Activated CD4-positive, CD25-positive, alpha-beta regulatory T cell treated with anti-CD3 and anti-CD28 coated beads, Interleukin-2, amount 50 U/mL, for 24 hours (primary cell): Measurements from ENCODE around the gene KCNH2.
A peak's percentile ranks its signal among the peaks of the same experiment; 100 is the strongest.

Experiments used
- ATAC-seq, 2 donors: fragments of 150-1000 bp; cut with Tn5 transposase; one replicate each; pipeline ENCODE4 v1.10.0; 2021; ENCODE audit warnings: mild to moderate bottlenecking in 1 of 2, moderate library complexity in 1 of 2

Gene KCNH2

DNA sequence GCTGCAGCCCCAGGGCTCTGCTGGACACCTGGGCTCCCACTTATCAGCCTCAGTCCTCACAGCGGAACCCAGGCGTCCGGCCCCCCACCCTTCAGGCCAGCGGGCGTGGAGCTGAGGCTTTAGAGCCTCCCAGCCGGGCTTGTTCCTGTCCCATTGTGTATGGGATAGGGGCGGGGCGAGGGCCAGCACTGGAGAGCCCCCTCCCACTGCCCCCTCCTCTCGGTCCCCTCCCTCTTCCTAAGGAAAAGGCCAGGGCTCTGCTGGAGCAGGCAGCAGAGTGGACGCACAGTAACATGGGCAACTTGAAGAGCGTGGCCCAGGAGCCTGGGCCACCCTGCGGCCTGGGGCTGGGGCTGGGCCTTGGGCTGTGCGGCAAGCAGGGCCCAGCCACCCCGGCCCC, 15.4 kb upstream of the KCNH2 start:
- ATAC-seq: no peak

DNA sequence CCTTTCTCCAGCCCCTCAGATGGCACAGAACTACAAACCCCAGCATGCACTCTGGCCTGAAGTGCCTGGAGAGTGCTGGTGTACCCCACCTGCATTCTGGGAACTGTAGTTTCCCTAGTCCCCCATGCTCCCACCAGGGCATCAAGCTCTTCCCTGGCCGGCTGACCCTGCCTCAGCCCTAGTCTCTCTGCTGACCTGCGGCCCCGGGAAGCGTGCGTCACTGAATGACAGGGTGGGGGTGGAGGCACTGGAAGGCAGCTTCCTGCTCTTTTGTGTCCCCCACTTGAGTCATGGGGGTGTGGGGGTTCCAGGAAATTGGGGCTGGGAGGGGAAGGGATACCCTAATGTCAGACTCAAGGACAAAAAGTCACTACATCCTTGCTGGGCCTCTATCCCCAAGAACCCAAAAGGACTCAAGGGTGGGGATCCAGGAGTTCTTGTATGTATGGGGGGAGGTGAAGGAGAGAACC, 14.7 kb upstream of the KCNH2 start:
- ATAC-seq: peak in 1 of 2 donors; percentile 37

DNA sequence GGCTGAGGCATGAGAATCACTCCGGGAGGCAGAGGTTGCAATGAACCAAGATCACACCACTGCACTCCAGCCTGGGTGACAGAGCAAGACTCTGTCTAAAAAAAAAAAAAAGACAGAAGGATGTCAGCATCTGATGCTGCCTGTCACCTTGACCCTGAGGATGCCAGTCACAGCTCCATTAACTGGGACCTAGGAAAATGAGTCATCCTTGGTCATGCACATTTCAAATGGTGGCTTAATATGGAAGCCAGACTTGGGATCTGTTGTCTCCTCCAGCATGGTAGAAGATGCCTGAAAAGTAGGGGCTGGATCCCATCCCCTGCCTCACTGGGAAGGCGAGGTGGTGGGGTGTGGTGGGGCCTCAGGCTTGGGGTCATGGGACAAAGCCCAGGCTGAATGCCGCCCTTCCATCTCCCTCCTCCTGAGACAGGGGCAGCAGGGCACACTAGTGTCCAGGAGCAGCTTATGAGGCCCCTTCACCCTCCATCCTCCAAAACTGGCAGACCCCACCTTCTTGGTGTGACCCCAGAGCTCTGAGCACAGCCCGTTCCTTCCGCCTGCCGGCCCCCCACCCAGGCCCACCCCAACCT, 14.0 kb upstream of the KCNH2 start:
- no peak for ATAC-seq

DNA sequence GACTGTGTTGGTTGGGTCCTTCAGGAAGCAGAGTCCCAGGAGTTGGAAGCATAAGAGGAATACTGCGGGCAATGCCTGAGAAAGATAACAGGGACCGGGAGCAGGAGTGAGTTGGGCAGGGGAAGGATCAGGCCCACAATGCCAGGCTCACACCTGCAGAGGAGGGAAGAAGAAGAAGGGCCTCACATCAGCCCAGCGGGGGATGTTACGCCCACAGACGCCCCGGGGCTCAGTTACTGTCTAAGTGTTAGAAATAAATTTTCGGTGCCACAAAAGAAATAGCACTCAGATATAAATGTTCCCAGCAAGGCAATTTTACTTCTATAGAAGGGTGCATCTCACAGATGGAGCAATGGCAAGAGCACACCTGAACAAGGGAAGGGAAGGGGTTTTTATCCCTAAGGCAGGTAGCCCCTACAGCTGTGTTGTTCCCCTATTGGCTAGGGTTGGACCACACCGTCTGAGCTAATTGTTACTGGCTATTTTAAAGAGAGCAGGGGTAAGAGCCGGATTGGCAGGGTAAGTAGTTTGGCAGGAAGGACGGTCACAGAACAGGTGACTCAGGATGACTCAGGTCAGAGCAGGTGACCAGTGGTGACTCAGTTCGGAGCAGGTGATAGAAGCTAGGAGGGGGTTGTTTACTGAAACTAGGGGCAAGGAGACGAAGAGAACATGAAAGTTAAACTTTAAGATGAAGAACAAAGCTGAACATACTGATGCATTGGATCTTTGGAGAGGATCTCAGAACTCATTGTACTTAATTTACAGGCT, 12.5 kb upstream of the KCNH2 start, which contains the start of gene NOS3:
NOS3 (plus strand) TSS at position 602 of the 771 bp plus-strand sequence. CDS start 2,787 bp downstream, outside the sequence.
- no peak for ATAC-seq

DNA sequence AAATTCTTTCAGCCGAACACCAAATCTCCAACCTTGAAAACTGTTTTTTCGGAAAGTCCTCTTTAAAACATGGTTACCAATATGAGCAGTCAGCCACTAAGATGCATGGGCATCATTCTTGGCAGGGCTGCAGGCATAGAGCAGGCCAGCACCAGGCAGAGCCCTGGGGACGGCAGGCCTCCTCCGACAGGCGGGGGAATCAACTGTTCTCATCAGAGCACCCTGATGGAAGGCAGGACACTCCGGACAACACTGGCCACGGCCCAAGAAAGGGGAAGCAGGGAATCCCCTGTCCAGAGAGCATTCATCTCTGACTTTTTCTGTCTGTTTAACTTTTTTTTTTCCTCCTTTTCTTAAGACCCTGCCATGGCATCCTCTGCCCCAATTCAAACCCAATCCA, 11.3 kb upstream of the KCNH2 start:
- no peak for ATAC-seq

DNA sequence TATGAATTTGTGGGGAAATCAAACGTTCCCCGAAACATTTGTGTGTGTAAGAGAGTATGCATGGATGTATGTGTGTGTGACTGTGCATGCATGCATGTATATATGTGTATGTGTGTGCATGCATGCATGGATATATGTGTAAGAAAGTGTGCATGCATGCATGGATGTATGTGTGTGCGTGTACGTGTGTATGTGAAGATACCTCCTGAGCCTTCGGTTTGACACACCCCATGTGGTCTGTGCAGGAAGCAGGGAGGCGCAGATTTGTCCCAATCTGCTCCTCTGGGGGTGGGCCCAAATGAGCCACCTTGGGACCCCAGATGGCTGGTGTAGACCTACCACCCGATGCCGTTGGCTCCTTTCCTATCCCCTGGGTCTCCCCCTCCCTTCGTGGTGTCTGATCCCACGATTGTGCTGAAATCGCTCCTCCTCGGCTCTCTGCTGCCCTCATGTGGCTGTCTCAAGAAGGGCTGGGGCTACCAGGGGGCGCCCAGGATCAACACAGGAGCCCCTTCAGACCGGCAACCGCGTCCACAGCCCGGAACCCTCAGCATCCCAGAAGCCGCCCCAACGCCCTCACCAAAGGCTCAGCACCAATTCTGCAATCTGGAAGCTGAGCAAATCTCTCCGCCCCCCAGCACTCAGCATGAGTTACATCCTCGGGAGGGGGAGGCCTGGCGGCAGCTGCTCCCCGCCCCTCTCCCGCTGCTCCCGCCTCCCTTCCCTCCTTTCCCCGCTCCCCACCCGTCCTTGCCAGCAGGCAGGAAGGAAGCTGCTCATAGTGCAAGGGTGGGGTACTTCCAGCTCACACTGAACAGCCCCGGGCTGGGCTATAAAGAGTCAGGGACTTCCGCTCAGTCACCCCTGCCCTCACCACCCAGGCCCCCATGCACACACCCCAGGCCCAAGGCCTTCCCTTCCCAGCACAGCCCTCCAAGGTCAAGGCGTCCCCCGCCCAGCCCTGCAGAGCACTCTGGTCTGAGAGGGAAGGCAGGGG, 10.4 kb upstream of the KCNH2 start:
- ATAC-seq: peak; percentile 59 to 67

DNA sequence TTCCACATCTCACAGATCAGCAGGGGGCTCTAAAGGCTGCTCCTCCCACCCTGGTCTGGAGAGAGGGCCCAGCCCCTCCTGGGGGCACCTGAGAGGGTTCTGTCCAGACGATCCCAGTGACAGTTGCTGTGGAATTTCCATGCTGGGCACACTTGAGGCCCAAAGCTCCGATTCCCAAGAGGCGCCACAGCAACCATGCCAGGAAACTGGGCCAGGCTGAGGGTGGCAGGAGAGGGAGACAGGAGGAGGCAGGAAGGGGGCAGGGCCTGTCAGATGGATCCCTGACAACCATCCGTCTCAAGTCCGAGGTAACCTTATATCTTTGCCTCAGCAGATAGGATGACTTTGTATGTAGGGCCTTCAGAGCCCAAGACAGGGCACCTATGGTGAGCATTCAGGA, 8.4 kb upstream of the KCNH2 start:
- ATAC-seq: no peak

DNA sequence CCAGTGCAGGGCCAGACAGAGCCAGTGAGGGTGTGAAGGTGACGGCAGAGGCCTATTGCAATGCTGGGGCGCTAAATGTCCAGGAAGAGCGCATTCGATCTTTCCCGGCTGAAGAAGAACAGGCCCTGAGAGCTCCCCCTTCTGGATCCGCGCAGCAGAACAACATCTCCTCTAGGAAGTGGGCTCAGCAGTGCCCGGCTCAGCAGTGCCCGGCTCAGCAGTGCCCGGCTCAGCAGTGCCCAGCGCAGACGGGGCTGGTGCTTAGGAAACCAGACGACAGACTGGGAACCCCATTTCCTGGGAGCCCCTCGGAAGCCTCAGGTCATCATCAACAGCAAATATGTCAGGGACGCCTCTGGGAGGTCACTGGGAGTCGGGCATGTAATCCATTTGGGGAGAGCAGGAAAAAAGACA, 8.0 kb upstream of the KCNH2 start:
- ATAC-seq: peak; percentile 52 to 57

DNA sequence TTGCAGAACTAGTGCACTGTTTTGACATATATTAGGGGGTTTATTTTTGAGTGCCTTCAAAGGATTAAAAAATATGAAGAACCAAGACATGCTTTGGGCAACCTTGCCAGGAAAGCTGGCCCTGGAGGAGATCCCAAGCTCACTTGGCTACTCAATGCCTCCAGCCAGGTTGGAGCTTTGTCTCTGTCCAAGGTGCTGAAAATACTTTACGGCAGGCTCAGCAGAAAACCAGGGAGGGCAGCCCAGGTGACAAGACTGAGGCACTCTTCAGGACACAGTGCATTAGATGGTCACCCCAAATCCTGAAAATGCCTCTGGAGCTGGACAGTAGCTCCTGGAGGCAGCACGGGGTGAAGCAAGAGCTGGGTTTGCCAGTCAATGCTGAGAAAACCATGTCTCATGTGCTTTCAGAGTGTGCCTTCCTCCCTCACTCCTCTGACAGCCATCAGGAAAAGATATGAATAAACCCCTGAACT, 5.8 kb upstream of the KCNH2 start:
- no peak for ATAC-seq

DNA sequence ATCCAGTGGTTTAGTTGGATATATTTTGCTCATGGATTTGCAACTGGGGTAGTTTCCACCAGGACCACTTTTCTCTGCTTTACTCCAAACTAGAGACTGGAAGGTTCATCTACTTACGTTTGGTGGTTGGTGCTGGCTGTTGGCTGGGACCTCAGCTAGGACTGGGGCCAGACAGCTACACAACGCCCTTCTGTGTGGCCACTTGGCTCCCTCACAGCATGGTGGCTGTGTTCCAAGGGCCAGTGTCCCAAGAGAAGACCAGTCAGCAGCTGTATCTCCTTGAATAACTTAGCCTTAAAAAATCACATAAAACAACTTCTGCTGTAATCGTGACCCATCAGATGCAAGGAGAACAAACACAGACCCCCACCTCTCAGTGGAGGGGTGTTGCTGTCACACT, 4.2 kb upstream of the KCNH2 start:
- ATAC-seq: no peak

DNA sequence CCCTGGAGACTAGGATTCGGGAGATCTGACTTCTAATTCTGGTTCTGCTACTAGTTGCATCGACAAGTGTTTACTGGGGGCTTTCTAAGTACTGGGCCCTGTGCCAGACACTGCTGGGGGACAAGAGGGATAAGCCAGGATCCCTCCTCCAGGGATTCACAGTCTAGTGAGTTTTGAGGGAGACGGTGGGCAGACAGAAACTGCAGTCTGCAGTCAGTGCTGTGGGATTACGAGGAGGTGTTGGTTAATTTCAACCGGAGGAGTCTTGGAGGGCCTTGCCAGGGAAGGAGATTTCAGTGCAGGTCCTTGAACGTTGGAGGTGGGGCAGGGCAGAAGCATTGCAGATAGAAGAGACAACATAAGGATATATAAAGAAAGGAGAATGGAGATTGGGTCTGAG, 3.5 kb upstream of the KCNH2 start:
- no peak for ATAC-seq

DNA sequence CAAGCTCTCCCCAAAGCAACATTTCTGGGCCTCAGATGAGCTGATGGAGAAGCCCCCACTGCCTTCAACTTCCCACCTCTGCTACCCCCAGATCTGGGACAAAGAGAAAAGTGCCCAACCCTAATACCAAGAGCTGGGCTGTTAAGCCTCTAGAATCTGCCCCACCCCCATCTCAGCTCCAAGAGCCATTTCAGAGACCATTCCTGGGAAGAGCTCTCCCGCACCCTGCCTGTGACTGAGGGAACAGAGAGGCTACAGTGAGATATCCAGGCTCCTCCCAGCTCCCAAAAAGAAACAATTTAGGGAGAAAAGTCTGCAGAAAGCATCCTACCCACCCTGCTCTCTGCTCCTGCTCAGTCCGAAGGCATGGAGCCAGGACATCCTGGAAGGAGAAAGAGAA, 2.5 kb upstream of the KCNH2 start:
- no peak for ATAC-seq

DNA sequence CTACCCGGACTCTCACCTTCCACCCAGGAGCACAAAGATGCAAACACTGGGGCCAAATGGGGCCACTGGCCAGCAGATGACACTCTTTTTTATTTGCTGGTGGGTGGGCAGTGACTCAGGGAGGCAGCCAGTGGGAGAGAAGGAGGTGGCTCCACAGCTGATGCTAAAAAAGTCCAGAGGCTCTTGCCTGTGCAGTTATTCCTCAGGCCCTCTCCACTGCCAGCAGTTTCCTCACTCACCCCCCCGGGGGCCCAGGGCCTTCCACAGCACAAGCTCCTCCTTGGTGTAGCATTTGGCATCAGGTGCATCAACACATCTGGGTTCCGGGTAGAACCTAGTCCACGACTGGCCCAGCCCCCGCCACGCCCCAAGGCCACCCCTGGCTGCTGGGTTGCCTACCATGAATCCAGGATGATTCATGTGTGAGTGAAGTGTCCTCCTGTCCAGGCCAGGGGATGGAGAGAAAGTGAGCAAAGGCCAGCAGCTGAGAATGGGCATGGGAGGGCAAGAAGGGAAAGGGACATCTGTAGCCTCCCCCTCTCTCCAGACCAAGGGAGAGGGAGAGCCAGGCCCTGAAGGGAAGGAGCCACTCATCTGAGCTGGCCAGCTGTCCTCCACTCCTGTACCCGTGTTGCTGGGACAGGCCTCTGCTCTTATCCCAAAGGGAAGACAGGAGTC, 1.7 kb upstream of the KCNH2 start:
- ATAC-seq: no peak

DNA sequence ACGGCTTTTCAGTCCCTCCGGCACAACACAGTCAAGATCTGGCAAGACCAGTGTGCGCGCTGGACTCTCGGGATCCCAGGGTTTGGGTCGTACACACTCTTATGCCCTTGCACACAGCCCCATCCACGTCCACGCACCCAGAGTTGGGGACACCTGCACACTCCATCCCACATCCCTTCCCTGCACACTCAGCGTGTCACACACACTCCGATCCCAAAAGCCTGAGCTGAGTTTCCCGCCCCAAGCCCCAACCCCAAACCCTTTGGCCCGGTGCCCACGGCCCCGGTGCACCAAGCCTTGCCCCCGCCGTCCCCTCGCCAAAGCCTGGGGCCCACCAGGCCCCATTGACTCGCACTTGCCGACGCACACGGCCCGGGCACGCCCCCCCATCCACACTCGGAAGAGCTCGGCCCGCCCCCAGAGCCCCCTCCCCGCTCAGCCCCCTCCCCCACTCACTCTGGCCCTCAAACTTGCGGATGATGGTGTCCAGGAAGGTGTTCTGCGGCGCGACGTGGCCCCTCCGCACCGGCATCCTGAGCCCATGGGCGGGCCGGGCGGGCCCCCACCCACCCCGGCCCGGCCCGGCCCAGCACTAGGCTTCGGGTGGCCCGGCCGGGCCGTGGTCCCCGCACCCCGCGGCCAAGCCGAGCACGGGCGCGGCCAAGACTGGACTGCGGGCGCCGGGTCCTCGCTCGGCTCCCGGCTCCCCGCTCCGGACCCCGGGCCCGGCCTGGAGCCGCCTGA, 567 bp downstream of the KCNH2 start:
- ATAC-seq: no peak

DNA sequence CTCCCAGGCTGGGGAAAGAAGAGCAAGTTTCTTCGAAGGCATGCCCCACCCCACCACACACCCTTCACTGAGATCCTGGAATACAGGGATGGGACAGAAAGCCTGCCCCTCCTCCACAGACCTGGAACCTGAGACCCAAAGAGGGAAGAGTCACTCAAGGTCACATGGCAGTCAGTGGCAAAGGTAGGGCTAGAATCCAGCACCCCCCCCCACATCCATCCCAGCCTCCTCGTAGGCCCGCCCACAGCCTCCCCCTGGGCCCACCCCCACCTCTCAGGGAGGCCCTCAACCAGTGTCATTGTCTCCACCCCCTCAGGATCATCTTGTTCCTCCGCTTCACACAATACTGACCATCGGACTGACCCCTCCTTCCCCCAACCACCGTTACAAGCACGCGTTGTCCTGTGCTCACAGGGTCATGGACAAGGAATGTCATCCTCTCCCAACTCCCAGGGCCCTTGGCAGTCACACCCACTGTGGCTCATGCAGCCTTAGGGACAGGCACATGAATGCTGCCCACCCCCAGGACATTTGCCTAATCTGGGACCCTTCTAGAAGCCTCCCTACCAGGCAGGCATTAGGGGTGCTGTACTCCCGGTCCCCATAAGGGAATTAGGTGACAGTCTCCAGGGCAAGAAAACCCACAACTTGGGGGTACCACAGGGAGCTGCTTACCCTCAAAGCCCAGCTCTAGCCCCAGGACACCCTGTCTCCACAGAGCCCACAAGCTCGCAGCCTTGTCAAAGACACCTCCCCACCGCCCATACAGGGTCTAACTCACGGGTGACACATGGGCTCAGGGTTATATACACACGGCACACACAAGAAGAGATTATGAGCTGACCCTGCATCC, 1.4 kb downstream of the KCNH2 start:
- ATAC-seq: no peak

DNA sequence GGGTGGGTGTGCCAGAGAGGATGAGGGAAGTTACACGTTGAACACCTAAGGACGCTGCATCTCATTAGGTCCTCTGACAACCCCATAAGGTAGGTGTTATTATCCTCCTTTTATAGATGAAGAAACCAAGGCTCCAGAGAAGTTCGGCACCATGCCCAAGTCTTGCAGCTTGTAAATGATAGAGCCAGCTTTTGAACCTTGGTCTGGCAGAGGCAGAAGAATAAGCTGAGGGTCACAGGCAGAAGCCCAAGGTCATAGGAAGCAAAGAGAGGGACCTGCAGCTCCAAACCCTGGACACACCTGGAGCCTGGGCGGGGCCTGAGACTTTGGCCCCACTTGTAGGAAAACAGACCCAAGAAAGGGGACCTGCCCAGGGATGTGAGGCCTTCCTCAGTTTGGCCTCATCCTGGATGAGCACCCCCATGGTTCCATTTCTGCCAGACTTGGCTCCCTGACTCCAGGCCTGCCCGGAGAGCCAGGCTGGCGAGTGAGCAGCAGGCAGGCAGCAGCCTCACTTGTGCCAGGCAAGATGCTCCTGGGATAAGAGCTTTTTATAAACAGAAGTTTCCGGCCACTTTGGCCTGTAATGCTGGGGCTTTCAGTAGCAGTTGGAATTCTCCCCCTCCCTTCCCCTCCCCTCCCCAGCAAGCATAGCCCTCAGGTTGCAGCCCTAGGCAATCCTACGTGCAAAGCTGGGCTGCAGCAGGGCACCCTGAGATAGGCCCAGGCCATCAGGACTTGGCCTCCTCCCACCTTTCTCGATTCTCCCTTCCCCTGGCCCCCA, 2.4 kb downstream of the KCNH2 start:
- ATAC-seq: no peak

DNA sequence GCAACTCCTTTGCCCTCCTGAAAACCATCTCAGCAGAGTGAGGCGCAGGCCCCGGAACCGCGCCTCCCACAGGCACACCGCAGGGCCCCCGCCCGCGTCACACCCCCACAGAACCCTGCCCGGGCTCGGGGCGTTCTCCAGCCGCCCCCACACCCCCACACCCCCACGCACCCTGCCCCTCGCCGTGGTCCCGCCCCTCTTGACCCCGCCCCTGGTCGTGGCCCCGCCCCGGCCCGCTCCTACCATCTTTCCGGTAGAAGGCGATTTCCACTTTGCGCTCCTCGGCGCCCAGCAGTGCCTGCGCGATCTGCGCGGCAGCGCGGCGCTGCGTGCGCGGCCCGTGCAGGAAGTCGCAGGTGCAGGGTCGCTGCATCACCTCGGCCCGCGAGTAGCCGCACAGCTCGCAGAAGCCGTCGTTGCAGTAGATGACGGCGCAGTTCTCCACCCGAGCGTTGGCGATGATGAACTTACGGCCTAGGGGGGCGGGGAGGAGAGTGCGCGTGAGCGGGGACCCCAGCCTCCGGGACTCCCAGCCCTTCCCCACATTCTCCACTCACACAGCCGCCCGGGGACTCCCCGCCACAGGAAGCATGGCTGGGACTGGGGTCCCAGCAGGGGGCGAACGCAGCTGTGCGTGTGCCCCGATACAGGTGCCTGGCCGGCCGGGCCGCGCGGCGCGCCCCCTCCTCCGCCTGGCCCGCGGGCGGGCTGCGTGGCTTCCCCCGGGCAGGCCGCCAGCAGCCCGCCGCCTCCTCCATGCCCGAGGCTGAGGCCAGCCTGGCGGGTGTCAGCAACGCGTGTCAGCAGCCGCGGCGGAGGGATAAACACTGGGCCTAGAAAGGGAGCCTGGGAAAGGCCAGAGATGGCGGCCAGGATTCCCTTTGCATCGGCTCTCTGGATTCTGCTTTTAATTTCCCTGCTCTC, 3.4 kb downstream of the KCNH2 start:
- ATAC-seq: peak; percentile 82 to 87

DNA sequence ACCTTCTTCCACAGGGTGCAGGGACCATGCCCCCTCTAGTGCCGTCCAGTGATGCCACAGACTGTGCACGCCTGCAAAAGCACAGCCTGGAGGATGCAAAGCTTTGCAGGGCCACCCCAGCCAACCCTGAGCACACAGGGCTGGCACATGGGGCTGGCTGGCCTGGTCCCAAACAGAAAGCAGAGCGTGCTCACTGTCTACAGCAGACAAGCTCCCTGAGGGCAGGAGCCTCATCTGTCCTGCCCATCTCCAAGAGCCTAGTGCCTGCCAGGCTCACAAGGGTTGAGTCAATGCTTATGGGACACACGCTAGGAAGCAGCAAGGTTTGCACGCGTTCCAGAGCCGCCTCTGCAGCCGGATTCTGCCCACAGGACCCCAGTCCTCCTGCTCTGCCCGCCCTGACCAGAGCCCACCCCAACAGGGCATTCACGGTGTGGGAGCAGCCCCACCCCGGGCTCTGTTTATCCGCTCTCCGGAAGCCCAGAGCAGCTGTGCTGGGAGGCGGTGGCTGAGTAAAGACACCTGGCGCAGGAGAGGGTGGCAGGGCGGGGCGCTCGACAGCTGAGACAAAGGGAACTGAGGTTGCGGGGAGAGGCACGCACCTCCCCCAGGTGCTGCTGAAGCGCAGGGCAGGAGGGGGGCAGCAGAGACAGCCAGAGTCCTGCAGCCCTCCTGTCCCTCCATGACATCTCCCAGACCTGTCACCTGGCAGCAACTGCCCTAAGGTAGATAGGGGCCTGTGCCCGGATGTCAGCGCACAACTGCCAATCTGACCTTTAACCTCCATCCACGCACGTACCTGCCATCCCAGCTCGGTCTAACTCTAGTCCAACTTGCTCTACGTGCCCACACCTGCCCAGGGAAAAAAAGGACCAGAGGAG, 4.3 kb downstream of the KCNH2 start:
- peak in 1 of 2 donors; percentile 2 for ATAC-seq
